Brain microvascular endothelial cell (primary cell): ENCODE results near the gene TTC7B.

ENCODE experiments used
- DNase-seq: peaks from one replicate; pipeline ENCODE4 v3.0.0-alpha.2; 2020
- H3K27ac ChIP-seq: fragments of 250-450 bp; sonication (Bioruptor Pico); 2 replicates; pipeline ENCODE4 v1.5.1; 2020; ENCODE audit warnings: mild to moderate bottlenecking, moderate library complexity
- H3K27me3 ChIP-seq: fragments of 250-450 bp; sonication (Bioruptor Pico); replicated peaks from 2 replicates; pipeline ENCODE4 v1.5.1; 2020; ENCODE audit warnings: mild to moderate bottlenecking
- H3K36me3 ChIP-seq: fragments of 250-450 bp; sonication (Bioruptor Pico); replicated peaks from 2 replicates; pipeline ENCODE4 v1.5.1; 2020; ENCODE audit warnings: mild to moderate bottlenecking
- H3K4me3 ChIP-seq: 2 replicates; pipeline ENCODE4 v1.5.1; 2011; ENCODE audit warnings: low read depth, mild to moderate bottlenecking, control low read depth, low read length, moderate library complexity
- CTCF ChIP-seq: IDR thresholded peaks from 2 replicates; pipeline ENCODE4 v1.5.1; 2011; ENCODE audit warnings: low read depth, mild to moderate bottlenecking, moderate library complexity, low read length, control low read depth, inconsistent platforms; ENCODE audit errors: missing control alignments
- in situ Hi-C: cut with HindIII; loops from 2 replicates; pipeline ENCODE4 v1.10.0; 2017; ENCODE audit warnings: low sequenced_read_pairs, low pct_ligation_motif_present

The TTC7B gene

GRCh38 chr14:90730206-90730766 is 85.9 kb downstream of the TTC7B start:
- Histone ChIP-seq H3K4me3 (no peak overlapping the region), H3K36me3 (no peaks in the 10 kb centered on the region), H3K27ac (no peak overlapping the region), H3K27me3 (no peaks in the 10 kb centered on the region)
- no peak for TF ChIP-seq CTCF
- in situ Hi-C loops = no loop called here
- no peak for DNase-seq

GRCh38 chr14:90728951-90729350 is 87.3 kb downstream of the TTC7B start:
- Histone ChIP-seq H3K27ac (no peak overlapping the region), H3K36me3 (no peaks in the 10 kb centered on the region), H3K4me3 (no peak overlapping the region), H3K27me3 (no peaks in the 10 kb centered on the region)
- in situ Hi-C loops = no loop called here
- no peak for DNase-seq
- TF ChIP-seq CTCF = no peak

GRCh38 chr14:90727082-90727481 is 89.1 kb downstream of the TTC7B start:
- DNase-seq = no peak
- TF ChIP-seq CTCF = no peak
- H3K27me3 ChIP-seq = no peaks in the 10 kb centered on the region
- no peaks in the 10 kb centered on the region for H3K36me3 ChIP-seq
- no peak overlapping the region for H3K27ac ChIP-seq
- in situ Hi-C loops = no loop called here
- no peak overlapping the region for H3K4me3 ChIP-seq

- no peak overlapping the region for H3K4me3 ChIP-seq
- in situ Hi-C loops = no loop called here
- no peak overlapping the region for H3K27ac ChIP-seq
- H3K36me3 ChIP-seq = no peaks in the 10 kb centered on the region
- no peaks in the 10 kb centered on the region for H3K27me3 ChIP-seq
- TF ChIP-seq CTCF = peak; percentile 43
- DNase-seq = peak; percentile 60
Measured at GRCh38 chr14:90726656-90727055, 89.6 kb downstream of the TTC7B start.

- Histone ChIP-seq H3K36me3 (no peaks in the 10 kb centered on the region), H3K4me3 (no peak overlapping the region), H3K27me3 (no peaks in the 10 kb centered on the region), H3K27ac (no peak overlapping the region)
- DNase-seq = no peak
- no peak for TF ChIP-seq CTCF
- in situ Hi-C loops = no loop called here
Measured at GRCh38 chr14:90724866-90725265, 91.4 kb downstream of the TTC7B start.

GRCh38 chr14:90722590-90722989 is 93.6 kb downstream of the TTC7B start:
- no peak for DNase-seq
- Histone ChIP-seq H3K36me3 (no peaks in the 10 kb centered on the region), H3K27ac (no peak overlapping the region), H3K4me3 (no peak overlapping the region), H3K27me3 (no peaks in the 10 kb centered on the region)
- TF ChIP-seq CTCF = no peak
- in situ Hi-C loops = no loop called here
